GM19238 (cell line): ENCODE measurements around the gene PKHD1.

ENCODE experiments used
- DNase-seq: peaks from one replicate; pipeline ENCODE4 v3.0.0; 2011; ENCODE audit warnings: low spot score; ENCODE audit not compliant: insufficient read length

PKHD1 gene

GRCh38 chr6:51711876-51712275 lies 375.5 kb downstream of the PKHD1 start:
- no peak for DNase-seq

DNA sequence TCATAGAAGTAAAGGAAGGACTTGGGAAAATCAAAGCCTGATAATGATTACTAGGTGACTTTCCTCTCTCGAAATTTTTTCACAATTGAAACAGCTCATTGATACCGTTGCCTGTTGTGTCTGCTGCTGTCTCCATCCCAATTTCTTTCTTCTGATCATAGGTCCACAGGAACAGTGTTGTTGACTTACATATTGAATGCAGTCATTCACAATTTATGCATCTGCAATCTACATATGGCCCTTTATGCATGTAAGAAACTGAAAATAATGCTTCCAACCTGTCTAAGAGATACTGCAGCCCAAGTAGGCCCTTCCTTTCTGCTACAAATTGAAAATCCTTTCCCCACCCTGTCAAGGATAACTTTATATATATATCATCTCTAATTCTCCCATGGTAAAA lies 381.3 kb downstream of the PKHD1 start:
- DNase-seq, result no peak

DNA sequence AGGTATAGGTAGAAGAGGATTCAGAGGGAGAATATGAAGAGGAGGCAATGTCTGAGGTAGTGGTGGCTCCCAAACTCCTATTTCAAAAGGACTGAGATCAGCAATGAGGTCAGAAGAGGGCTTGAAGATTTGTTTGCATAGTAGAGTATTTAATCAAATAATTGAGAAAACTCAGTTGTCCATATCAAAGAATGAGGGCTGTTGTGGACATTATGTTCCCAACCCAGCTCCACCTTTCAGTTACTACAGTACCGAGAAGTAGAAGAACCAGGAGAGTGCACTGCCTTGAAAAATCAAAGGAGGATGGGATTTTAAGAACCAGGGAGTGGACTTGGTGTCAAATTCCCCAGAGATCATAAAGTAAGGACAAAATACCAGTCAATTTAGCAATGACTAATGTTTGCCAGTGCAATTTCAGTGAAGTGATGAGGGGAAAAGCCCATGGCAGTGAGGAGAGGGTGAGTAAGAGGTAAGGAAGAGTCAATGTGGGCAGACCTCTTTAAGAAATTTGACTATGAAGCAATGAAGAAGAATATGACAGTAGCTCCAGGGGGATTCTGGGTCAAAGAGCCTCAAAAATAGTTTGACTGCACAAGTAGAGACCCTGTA lies 382.4 kb downstream of the PKHD1 start:
- DNase-seq, result no peak

DNA sequence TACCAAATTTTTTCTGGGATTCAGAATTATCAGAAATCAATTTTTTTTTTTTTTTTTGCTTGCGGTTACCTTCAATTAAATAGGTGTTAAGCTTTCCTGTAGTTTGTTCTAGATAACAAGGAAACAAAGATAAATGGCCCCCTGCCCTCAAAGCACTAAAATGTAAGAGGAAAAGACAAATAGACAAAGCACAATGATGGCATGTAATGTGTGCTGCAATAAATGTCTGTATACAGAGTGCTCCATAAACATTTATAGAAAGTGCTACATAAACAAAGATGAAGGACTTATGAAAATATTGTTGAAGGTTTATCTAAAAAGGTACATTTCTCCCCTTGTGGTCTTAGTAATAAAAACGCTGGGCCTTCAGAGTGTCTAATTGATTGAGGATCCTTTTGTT lies 384.6 kb downstream of the PKHD1 start:
- DNase-seq, result no peak

DNA sequence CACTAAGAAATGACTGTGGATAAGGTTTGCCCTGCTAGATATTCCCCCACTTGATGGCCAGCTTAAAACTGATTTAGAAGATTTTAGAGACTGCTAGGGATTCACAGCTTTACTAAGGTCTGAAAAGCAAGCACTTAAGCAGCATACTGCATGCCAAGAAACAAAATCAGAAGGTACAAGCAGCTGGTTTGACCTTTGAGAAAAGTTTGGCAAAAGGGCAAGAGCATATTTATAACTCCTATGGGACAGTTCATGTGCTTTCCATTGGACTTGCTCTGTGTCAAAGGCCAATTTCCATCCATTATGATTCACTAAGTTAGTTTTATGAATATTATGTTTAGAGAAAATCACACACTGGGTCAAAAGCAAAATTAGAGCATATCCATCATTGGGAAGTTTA lies 402.8 kb downstream of the PKHD1 start:
- no peak for DNase-seq

DNA sequence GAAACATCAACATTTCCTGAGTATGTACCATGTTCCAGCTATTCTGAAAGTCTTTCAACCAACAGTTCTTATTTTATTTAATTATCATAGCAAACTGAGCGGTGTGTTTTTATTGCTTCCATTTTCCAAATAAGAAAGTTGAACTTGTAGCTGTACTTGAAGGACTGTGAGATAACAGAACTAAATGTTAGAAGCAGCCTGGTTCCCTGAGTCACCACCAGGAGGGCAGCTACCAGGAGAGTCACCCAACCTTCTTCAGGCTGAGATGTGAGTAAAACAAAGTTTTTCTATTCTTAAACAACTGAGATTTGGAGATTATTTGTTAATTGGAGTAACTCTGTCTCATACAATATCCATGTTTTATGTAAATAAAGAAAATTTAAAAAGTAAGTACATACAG lies 403.4 kb downstream of the PKHD1 start:
- DNase-seq, result no peak

DNA sequence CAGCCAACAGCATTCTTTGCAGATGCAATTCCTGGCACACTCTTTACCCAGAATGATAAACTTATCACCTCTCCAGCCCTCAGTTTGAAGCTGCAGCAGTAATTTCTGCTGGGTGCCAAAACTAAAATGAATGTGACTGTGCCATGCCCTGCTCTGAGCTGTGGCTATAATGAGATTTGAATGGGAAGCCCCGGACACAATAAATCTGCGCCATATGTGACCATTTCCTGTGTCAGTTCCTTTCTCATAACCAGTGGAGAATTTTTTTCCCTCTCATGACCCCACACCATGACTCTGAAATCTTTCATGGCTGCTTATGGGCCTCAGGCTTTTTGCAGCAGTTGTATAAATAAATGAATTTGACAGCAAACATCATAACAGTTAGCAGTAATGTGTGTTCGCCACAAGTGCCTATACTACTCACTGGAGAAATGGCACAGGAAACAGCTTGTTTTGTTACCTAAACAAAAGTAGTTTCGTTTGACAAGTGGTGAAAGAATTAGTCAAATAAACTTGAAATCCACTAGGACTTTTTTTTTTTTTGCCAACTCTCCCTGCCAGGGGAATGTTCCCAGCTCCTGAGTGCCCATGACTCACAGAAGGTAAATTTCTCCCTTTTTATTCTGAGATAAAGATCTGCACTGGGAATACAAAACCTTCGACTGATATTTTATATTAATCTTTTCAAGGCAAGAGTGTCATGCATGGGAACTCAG lies 408.4 kb downstream of the PKHD1 start:
- no peak for DNase-seq

DNA sequence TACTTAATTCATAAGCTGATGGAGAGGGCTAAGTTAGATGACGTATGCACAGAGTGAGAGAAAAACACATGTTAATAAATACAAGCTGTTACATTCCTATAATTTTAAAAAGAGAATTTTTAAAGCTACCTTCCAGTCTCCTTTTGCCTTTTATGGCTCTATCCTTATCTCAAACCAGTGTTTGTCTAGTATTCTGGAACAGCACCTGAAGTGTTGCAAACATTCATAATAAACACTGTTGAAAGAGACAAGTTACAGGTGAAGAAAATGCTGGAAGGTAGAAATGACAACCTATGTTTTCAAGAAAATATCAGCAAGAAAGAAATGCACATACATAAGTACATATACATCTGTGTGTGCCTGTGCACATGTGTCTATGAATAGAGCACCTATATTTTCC lies 409.1 kb downstream of the PKHD1 start:
- DNase-seq, result no peak

DNA sequence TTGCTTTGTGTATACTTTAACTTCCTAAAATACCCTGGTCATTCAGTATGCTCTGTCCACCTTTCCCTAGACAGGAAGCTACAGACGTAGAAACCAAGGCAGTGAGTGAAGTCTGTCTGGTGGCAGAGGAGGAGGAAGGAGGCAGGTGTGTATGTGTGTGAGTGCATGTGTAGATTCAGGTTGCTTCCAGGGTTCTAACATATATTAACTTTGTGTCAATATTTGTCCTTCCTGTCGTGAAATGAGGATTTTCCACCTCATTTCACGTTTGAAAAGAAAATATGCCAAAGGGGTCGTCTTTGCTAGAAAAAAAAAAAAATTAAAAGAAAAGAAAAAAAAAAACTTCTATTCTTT lies 411.5 kb downstream of the PKHD1 start:
- no peak for DNase-seq

- DNase-seq, result no peak
These were observed 412.1 kb downstream of the PKHD1 start for GRCh38 chr6:51675020-51675921.

- no peak for DNase-seq
These were observed 423.9 kb downstream of the PKHD1 start for GRCh38 chr6:51663525-51663924.

- no peak for DNase-seq
These were observed 426.6 kb downstream of the PKHD1 start for GRCh38 chr6:51660767-51661166.

DNA sequence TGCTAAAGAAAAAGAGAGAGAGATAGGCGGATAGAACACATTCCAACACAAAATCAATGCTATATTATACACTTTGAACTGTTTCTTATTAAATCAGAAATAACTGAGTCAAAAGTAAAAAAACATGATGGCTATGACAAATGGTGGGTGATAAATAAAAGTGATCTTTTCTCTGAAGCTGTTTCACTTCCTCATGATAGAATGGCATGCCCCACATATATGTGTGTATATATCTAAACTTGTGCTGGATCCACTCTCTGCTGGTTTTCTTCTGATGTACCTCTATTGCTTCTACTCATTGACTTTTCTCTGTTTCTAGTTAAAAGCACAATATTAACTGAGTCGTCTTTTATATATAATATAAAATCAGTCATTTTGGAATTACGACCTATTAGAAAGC lies 429.9 kb downstream of the PKHD1 start:
- no peak for DNase-seq

- DNase-seq, result no peak
These were observed 431.9 kb downstream of the PKHD1 start for GRCh38 chr6:51655517-51655916.

GRCh38 chr6:51654647-51655046 lies 432.8 kb downstream of the PKHD1 start:
- DNase-seq, result no peak

DNA sequence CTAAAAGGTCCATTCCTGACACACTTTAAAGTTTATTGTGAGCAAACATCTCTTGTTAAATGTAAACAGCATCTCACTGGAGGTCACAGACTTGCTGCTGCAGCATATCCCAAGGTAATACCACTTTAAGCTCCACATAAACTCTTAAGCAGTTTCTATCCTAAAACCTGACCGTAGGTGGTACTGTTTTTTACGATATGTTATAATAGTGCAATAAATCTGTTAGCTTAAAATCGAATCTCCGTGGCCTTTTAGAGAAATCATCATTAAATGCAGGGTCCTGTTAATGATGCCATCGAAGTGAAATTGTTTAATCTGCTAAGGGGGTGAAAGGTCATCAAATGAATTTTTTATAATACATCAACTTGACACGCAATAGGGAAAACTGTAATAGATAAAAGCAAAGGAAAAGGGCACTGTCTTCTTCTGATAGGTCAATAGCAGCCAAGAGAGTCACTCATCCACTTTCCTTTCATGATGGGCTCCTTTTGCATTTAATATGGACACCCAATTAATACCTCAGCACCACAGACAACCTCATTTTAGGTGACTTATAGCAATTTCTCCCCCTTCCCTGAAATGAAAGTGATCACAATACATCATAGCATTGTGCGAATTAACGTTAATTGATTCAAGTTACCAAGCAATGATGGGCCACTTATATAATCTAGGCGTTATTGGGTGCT lies 436.1 kb downstream of the PKHD1 start:
- no peak for DNase-seq

DNA sequence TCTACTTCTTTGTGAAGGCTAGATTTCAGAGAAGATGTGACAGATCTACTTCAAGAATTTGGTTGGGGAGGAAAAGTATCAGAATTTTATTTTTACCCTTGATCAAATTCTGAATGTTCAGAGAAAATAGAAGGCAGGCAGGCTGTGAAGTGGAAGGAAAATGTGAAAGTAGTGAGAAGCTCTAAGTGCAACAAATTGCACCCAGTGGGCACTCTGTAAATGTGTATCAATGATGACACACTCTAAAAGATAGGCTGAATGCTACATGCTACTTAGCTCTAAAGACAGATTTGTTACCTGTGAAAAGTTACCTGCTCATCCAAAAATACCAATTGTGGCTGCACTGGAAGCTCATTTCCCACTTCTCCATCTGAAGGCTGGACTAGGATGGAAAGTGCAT lies 438.6 kb downstream of the PKHD1 start:
- DNase-seq, result no peak

DNA sequence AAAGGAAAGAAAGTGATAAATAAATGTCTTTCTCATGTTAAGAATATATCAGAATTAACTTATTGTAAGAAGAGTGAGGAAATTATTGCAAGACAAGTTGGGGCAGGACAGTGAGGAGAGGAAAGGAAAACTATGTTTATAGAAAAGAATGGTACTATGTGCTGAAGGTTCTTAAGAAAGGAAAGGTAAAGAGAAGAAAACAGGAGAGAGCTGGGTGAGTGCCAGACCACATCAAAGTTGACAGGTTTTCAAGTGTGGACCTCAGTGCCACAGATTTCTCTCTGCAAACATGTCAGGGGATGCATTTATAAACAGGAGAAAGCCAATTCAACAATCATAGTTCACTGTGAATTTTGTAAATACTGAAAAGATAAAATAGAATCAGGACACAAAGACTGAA lies 439.2 kb downstream of the PKHD1 start:
- DNase-seq, result no peak

- DNase-seq, result no peak
These were observed 443.0 kb downstream of the PKHD1 start for GRCh38 chr6:51644426-51644825.

- DNase-seq, result no peak
These were observed 447.4 kb downstream of the PKHD1 start for GRCh38 chr6:51640021-51640420.

GRCh38 chr6:51633424-51633823 lies 454.0 kb downstream of the PKHD1 start:
- no peak for DNase-seq

- no peak for DNase-seq
These were observed 457.4 kb downstream of the PKHD1 start for GRCh38 chr6:51630011-51630410.
